GM23338 (cell line): ENCODE measurements around the gene CSF2. TPM values are rescaled to one million over a fixed set of nuclear protein-coding genes. Genes with fewer than 3 reads are reported as not detected.

Experiments used
- NANOG ChIP-seq: IDR thresholded peaks from 2 replicates; pipeline ENCODE4 v1.6.1; 2016; ENCODE audit warnings: antibody characterized with exemption, borderline replicate concordance
- POLR2AphosphoS5 ChIP-seq: IDR thresholded peaks from 2 replicates; pipeline ENCODE4 v1.6.1; 2016; ENCODE audit warnings: antibody characterized with exemption, low read depth
- STAT1 ChIP-seq: IDR thresholded peaks from one replicate; pipeline ENCODE4 v1.6.1; 2016; ENCODE audit warnings: antibody characterized with exemption; ENCODE audit not compliant: unreplicated experiment
- ZNF114 ChIP-seq: fragments of 250-450 bp; sonication (Bioruptor Pico); IDR thresholded peaks from 2 replicates; pipeline ENCODE4 v1.5.0; 2020; ENCODE audit warnings: mild to moderate bottlenecking, moderate library complexity
- polyA plus RNA-seq: library from polyadenylated mRNA; unstranded; fragments of >200 nt; fragmentation: Nextera tagmentation; extraction: Ambion mirVana; gene quantifications from 2 replicates; pipeline ENCODE4 v1.2.1, GENCODE V29; 2016
- total RNA-seq: library from RNA; depleted of rRNA; stranded (reverse); fragments of >200 nt; shearing (Covaris generic); gene quantifications from 2 replicates; pipeline ENCODE4 v1.2.3, GENCODE V29; 2014
- TF ChIP-seq, protein P1 (sequence below): fragments of 250-450 bp; sonication (Bioruptor Pico); IDR thresholded peaks from 2 replicates; pipeline ENCODE4 v1.5.0; 2020; ENCODE audit warnings: mild to moderate bottlenecking, moderate library complexity
- TF ChIP-seq, protein P2 (sequence below): IDR thresholded peaks from 2 replicates; pipeline ENCODE4 v1.6.1; 2016; ENCODE audit warnings: antibody characterized with exemption
- TF ChIP-seq, protein P3 (sequence below): IDR thresholded peaks from one replicate; pipeline ENCODE4 v1.6.1; 2018; ENCODE audit warnings: antibody characterized with exemption; ENCODE audit not compliant: unreplicated experiment

Gene CSF2
- total and polyA plus RNA-seq, 2 experiments from 2014 or later: not detected

DNA sequence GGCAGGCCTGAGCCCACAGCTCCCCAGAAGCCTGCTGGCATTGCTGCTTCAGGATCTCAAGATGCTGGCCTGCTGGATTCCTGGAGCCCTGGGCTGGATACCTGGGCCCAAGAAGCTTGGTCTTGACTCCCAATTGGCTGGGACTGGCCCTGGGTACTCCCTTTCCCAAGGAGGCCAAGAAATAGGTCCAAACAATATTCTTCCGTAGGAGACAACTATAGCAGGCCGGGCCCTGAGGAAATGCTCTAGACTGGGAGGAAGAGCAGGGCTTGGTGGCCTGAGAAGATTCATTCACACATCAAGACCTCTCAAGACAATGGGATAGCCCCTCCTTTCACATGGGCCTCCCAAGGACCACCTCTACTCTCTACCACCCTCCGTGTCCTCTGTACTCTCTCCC, 7.9 kb downstream of the CSF2 start (continued):
- TF ChIP-seq, protein P1, sequence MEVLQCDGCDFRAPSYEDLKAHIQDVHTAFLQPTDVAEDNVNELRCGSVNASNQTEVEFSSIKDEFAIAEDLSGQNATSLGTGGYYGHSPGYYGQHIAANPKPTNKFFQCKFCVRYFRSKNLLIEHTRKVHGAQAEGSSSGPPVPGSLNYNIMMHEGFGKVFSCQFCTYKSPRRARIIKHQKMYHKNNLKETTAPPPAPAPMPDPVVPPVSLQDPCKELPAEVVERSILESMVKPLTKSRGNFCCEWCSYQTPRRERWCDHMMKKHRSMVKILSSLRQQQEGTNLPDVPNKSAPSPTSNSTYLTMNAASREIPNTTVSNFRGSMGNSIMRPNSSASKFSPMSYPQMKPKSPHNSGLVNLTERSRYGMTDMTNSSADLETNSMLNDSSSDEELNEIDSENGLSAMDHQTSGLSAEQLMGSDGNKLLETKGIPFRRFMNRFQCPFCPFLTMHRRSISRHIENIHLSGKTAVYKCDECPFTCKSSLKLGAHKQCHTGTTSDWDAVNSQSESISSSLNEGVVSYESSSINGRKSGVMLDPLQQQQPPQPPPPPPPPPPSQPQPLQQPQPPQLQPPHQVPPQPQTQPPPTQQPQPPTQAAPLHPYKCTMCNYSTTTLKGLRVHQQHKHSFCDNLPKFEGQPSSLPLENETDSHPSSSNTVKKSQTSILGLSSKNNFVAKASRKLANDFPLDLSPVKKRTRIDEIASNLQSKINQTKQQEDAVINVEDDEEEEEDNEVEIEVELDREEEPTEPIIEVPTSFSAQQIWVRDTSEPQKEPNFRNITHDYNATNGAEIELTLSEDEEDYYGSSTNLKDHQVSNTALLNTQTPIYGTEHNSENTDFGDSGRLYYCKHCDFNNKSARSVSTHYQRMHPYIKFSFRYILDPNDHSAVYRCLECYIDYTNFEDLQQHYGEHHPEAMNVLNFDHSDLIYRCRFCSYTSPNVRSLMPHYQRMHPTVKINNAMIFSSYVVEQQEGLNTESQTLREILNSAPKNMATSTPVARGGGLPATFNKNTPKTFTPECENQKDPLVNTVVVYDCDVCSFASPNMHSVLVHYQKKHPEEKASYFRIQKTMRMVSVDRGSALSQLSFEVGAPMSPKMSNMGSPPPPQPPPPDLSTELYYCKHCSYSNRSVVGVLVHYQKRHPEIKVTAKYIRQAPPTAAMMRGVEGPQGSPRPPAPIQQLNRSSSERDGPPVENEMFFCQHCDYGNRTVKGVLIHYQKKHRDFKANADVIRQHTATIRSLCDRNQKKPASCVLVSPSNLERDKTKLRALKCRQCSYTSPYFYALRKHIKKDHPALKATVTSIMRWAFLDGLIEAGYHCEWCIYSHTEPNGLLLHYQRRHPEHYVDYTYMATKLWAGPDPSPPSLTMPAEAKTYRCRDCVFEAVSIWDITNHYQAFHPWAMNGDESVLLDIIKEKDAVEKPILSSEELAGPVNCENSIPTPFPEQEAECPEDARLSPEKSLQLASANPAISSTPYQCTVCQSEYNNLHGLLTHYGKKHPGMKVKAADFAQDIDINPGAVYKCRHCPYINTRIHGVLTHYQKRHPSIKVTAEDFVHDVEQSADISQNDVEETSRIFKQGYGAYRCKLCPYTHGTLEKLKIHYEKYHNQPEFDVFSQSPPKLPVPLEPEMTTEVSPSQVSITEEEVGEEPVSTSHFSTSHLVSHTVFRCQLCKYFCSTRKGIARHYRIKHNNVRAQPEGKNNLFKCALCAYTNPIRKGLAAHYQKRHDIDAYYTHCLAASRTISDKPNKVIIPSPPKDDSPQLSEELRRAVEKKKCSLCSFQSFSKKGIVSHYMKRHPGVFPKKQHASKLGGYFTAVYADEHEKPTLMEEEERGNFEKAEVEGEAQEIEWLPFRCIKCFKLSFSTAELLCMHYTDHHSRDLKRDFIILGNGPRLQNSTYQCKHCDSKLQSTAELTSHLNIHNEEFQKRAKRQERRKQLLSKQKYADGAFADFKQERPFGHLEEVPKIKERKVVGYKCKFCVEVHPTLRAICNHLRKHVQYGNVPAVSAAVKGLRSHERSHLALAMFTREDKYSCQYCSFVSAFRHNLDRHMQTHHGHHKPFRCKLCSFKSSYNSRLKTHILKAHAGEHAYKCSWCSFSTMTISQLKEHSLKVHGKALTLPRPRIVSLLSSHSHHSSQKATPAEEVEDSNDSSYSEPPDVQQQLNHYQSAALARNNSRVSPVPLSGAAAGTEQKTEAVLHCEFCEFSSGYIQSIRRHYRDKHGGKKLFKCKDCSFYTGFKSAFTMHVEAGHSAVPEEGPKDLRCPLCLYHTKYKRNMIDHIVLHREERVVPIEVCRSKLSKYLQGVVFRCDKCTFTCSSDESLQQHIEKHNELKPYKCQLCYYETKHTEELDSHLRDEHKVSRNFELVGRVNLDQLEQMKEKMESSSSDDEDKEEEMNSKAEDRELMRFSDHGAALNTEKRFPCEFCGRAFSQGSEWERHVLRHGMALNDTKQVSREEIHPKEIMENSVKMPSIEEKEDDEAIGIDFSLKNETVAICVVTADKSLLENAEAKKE (CRISPR knock-in tag): no peak
- TF ChIP-seq STAT1 (no peak), NANOG (no peak), POLR2AphosphoS5 (no peak), ZNF114 (CRISPR knock-in tag) (no peak)
- TF ChIP-seq, protein P2, sequence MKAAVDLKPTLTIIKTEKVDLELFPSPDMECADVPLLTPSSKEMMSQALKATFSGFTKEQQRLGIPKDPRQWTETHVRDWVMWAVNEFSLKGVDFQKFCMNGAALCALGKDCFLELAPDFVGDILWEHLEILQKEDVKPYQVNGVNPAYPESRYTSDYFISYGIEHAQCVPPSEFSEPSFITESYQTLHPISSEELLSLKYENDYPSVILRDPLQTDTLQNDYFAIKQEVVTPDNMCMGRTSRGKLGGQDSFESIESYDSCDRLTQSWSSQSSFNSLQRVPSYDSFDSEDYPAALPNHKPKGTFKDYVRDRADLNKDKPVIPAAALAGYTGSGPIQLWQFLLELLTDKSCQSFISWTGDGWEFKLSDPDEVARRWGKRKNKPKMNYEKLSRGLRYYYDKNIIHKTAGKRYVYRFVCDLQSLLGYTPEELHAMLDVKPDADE: no peak
- TF ChIP-seq, protein P3, sequence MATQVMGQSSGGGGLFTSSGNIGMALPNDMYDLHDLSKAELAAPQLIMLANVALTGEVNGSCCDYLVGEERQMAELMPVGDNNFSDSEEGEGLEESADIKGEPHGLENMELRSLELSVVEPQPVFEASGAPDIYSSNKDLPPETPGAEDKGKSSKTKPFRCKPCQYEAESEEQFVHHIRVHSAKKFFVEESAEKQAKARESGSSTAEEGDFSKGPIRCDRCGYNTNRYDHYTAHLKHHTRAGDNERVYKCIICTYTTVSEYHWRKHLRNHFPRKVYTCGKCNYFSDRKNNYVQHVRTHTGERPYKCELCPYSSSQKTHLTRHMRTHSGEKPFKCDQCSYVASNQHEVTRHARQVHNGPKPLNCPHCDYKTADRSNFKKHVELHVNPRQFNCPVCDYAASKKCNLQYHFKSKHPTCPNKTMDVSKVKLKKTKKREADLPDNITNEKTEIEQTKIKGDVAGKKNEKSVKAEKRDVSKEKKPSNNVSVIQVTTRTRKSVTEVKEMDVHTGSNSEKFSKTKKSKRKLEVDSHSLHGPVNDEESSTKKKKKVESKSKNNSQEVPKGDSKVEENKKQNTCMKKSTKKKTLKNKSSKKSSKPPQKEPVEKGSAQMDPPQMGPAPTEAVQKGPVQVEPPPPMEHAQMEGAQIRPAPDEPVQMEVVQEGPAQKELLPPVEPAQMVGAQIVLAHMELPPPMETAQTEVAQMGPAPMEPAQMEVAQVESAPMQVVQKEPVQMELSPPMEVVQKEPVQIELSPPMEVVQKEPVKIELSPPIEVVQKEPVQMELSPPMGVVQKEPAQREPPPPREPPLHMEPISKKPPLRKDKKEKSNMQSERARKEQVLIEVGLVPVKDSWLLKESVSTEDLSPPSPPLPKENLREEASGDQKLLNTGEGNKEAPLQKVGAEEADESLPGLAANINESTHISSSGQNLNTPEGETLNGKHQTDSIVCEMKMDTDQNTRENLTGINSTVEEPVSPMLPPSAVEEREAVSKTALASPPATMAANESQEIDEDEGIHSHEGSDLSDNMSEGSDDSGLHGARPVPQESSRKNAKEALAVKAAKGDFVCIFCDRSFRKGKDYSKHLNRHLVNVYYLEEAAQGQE: no peak
